Kidney tubule cell (primary cell): ENCODE data around the gene MKI67.
A peak's percentile ranks its signal among the peaks of the same experiment; 100 is the strongest.

ENCODE experiments used
- DNase-seq: peaks from one replicate; pipeline ENCODE4 v3.0.0-alpha.2; 2018; ENCODE audit warnings: low spot score

The MKI67 gene

DNA sequence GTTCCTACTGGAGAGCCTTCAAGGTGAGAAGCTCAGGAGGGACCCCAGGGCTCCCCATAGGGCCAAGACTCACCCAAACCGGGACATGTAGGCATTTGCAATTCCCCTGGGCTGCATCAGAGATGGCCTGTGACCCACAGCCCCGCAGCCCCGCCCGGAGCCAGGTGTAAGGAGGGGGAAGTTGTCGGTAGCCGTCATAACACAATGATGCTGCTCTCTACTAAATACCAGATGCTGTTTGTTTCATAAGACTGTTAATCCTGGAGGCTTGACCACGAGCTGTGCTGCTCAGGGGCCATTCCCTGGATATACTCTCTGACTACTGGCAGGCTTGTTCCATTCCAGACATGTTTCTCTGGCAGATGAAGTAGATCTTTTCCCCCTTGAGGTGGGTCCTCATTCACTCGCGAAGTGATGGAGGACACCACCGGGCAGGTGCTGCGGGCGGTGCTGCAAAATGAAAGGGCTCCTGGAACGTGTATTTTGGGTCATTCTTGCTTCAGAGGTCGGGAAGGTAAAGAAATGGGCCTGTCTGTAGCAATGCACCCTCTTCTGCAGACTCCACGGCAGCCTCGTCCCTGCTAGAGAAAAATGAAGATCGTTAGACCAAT is 61.1 kb downstream of the MKI67 start:
- no peak for DNase-seq

DNA sequence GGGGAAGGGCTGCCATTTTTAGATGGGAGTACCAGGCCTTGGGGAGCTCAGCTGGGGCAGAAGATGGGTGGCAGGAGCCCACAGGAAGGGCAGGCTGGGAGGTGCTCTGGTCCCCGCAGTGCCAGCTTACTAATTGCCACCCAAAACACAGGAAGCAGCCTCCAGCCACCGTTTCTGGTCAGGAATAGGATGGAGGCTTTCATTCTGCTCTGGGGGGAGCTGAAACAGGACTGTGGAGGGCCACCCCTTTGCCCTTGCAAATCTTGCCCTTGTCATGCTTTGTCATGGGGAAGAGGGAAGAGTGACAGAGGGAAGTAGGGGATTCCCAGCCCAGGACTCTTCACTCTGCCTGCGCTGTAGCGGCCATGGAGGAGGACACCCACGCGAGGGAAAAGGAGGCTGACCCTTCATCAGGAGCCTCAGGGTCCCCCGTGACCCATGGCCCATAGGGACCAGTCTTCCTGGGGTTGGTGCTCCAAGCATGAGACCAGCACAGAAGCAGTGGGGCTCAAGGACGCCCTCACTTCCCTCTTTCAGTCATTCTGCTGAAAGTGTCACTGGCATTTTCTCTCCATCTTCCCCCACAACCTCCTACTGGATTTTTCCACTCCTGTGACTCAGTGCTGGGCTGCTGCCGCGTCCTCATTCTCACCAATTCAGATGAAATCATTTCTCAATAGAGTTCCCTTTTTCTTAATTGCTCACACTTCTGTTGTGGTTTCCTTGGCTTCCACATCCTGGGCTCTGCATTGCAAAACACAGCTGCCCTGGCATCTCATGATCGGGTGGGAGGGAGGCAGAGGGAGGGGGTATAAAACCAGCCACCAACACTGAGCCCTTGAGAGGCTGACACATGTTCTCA is 61.9 kb downstream of the MKI67 start:
- DNase-seq: peak; percentile 81

- no peak for DNase-seq
Measured at GRCh38 chr10:128063736-128064107, 62.5 kb downstream of the MKI67 start.

GRCh38 chr10:128062881-128063563 is 63.2 kb downstream of the MKI67 start:
- DNase-seq: no peak

DNA sequence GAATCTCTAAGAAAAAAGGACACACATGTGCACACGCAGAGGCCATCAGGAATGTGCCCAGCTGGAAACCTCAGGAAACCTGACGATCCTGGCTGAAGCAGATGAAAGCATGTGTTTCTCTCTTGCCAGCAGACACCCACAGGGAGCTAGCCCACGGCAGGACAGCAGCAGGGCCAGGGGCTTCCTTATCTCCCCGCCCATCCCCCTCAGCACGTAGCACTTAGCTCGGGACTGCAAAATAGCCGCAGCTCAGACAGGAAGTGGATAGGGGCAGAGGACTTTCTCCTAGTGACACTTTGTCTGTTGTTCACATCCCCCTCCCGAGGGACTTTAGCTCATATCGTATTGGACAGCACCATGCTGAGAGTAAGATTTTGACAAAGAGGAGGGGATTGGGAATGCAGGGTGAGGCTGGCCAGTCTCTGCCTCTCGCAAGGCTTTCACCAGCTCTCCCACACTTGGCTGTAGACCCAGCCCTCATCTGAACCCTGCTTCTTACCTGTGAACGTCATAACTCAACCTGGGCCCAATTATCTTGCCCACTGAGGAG is 63.8 kb downstream of the MKI67 start:
- no peak for DNase-seq

DNA sequence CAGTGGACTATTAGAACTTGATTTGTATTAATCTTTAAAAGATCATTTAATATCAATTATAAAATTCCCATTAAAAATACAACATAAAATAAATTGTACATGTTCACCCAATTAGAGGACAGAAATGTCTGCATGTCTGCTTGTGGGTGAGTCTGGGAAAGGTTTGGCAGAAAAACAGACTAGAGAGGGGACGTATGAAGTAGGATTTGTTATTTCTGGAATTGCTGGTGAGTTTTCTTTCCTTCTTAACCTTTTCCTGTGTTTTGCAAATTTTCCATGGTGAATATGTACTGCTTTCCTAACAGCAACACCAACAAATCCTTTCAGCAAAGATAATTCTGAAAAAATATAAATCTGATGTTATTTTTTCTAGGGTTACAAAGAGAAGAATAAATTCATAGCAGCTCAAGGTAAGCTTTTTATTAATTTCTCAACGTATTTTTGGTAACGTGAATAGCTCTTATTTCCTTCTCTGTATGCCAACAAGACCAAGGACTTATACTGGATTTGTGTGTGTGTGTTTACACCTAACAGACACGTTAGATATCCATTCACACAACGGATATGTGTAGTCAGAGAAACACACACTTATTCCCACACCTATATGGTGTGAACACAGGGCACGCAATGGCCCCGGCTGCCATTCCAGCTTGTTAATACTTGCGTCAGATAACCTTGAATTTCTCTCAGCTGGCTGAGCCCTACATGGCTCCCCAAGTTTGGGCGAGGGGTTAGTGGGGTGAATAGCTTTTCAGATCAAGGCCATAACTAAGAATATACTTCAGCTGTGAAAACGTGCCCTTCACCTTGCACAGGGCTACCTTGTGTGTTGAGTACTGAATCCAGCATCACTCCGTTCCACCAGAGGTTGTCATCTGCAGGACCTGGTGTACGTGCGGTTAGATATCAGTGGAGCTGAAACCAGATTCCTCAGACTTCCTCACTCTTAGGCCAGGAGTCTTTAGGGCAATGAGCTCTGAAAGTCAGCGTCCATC is 64.6 kb downstream of the MKI67 start:
- no peak for DNase-seq

DNA sequence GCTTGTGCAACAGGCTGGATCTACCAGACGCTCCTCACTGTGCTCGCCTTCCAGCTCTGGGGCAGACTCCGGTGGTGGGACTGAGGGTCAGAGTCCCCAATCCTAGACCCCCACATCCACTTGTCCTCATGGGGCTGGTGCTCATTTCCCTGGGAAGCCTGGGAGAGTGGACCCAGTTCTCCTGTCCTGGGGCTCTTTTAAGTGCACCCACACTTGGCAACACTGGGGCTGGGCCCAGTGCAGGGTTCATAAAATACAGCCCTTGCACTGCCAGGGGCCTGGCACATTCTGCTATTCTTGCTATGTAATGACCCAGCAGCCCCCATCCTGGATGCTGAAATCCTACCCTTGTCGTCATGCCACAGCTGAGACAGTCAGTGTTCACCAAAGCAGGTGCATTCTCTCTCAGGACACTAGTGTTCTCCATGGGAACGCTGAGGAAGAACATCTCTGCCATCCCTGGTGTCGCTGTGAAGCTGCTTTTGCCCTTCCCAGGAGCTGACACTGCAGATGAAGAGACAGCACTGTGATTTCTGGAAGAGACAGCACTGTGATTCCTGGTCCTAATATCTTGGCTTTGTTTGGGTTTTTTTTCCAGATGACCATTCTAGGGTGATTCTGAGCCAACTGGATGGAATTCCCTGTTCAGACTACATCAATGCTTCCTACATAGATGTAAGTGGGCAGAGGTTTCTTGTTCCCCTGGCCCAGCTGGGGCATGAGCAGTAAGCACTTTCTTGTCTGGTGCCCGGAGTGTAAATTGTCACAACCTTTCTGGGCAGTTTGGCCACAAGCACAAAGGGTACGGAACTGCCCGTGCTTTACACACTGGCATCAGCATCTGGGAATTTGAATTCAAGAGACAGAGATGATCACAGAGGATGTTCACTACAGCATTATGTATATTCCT is 65.6 kb downstream of the MKI67 start:
- DNase-seq: no peak

- no peak for DNase-seq
Measured at GRCh38 chr10:128059982-128060293, 66.3 kb downstream of the MKI67 start.

DNA sequence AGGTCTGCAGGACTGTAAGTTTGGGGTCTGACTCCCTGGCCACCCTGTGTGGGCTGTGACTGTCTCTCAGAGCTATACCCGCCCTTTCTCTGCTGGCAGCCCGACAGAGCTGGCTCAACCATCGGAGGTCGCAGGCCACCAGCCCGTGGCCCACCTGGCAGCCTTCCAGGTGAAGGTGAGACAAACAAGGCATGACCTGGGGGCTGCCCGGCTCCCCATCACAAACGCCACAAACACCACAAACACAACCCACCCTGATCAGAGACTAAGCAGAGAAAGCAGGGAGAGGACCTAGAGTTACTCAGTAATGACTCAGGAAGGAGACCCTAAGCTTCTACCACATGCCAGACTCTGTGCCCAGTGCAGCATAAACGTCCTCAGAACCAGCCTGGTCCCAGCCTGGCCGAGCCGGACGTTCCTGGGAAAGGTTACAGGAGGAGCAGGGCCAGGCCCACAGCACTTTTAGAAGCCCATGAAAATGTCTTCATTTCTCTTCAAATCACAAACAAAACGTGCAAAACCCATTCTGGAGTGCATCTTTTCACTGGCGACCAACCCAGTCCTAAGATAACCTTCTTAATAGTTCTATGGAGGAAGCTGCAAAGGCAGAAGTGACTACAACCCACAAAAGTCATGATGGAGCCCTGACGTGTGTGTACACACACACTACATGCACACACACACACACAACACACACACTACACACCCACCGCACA is 66.8 kb downstream of the MKI67 start:
- DNase-seq: no peak

DNA sequence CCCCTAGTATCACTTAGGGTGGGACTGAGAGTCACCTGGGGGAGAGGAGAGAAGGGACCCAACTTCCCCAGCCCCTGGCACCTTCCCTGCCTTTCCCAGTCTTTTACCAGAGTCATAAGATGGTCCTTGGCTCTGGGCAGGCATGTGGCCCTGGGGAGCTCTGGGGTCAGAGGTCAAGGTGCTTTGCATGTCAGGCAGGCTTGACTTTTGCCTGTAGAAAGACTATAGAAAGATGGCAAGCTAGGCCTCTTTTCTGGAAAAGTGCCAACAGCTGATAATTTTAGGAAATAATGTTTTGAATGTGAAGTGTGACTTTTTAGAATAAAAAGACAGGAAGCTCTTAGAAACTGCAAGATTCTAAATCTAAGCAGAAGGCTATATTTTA is 67.5 kb downstream of the MKI67 start:
- DNase-seq: no peak

DNA sequence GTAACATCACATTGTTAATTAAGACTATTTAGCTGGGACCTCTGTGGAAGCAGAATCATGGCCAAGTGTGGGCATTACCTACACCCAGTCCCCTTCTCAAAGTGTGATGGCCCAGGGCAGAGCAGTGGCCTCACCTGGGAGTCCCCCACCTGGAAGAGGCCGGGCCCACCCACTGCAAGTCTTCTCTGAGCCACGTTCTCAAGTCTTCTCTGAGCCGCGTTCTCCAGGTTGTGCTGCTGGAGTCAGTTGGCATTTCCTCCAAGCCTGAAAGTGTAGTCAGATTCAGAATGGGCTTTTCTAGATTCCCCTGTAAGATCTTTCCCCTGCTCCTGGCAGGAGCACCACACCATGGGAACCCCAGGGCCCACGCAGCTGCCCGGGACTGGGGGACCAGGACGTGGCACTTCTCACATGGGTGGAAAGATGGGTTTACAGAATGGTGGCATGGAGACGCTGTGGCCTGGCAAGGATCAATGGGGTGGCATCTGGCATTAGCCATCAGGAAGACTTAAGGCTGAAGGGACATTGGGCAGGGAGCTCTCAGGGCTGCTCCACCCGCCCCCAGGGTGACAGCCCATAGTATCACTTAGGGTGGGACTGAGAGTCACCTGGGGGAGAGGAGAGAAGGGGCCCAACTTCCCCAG is 68.0 kb downstream of the MKI67 start:
- DNase-seq: no peak

GRCh38 chr10:128056303-128057050 is 69.7 kb downstream of the MKI67 start:
- no peak for DNase-seq

- no peak for DNase-seq
Measured at GRCh38 chr10:128055061-128055868, 71.0 kb downstream of the MKI67 start.

GRCh38 chr10:128054163-128054970 is 71.9 kb downstream of the MKI67 start:
- no peak for DNase-seq

DNA sequence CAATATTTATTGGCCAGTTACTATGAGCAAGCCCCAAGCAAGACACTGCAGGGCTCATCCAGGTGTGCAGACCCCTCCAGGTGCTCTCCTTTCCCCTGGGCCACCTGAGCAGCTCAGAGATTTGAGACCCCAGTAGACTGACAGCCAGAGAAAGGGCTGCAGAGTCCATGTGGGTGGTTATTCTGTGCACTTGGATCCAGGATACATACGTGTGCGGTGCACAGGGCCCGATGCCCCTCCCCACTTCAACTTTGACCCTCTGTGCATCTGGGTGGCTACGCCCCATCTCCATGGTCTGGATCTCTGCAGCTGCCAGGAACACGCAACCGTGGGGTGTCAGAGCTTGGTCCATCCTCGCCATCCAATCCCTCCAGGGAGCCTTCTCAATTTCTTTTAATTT is 72.9 kb downstream of the MKI67 start:
- no peak for DNase-seq

- DNase-seq: no peak
Measured at GRCh38 chr10:128052696-128053095, 73.5 kb downstream of the MKI67 start.

DNA sequence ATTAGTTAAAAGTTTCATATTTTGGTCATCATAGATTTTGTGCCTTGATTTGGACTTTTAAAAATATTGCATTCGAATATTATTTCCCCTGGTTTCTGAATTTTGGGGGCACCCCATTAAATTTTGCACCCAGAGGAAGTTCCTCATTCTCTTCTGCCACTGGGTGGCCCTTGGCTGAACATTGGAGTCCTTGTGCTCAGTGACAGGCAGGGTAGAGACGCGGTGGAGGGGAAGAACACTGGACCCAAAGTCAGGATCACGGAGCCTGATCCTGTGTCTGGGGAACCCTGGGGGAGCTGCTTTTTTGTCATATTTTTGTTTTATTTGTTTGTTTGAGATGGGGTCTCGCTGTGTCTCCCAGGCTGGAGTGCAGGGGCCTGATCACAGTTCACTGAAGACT is 74.7 kb downstream of the MKI67 start:
- no peak for DNase-seq
